Stimulated activated CD4-positive, alpha-beta T cell treated with anti-CD3 and anti-CD28 coated beads, Interleukin-2, amount 100 ng/mL, for 4 hours (primary cell): ENCODE measurements around the gene ATXN7L1.
A peak's percentile ranks its signal among the peaks of the same experiment; 100 is the strongest.

Experiments used
- DNase-seq: peaks from one replicate; pipeline ENCODE4 v3.0.0-alpha.2; 2020; ENCODE audit warnings: low read depth

The ATXN7L1 gene

DNA sequence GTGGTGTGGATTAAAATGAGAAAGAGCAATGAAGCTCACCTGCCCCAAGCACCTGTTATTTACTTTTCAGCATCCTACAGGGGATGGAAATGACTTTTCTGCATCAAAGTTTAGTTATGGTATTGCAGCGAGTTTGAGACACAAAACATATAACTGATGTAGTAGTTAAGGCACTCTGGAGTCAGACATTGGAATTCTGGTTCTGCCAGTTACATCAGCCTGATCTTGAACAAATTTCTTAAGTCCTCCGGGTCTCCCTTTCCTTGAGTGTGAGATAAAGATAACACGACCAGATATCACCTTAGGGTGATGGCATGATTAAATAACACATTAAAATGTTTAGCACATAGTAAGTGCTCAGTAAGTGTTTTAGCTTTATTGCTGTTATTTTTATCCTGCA is 97.4 kb downstream of the ATXN7L1 start:
- DNase-seq: no peak

- DNase-seq: no peak
Observed at GRCh38 chr7:105776986-105777910, 99.2 kb downstream of the ATXN7L1 start.

DNA sequence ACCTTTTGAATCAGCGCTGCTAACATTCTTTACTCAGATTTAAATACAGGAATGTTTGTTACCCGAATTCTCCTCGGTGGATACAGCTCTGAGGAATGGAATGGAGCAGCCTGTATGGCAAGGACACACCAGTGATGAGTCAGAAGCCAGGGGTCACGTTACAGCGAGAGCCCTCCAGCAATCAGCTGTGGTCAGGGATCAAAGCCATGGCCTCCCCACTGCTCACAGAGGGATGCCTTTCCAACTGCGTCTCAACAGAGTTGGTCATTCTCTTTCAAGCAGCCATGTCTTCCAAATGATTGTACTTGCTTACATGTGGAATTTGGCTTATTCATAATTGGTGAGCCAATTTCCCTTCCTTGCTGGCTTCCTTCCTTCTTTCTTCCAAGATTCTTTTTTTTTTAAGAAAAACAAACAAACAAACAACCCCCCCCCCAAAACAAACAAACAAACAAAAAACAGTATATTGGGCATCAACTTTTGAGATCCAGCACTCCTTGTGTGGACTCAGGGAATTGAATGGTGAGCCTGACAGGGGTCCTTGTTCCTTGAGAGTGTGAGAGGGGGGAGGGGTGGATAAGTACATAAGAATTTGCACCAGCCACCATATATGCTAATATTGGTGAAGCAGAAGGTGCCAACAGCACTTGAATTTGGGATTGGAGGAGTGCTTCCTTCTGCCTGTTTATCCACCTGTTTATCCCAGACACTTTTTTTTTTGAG is 100.2 kb downstream of the ATXN7L1 start:
- no peak for DNase-seq

DNA sequence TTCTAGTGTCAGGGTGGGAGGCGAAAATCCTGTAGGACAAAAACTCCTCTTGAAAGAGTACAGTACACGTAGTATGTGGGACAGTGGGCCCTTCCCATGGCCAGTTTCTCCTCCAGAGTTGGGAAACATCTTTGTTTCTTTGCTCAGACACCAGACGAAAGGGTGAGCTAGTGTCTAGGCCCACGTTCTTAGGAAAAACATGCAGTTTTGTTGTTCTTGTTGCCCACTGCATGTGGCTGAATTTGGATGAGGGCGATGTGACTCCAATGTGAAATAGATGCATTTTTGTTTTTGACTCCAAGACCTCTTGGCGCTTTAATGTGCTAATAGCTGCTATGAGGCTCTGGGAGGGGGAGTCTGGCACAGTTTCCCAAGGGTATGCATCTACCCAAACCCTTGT is 100.8 kb downstream of the ATXN7L1 start:
- no peak for DNase-seq

DNA sequence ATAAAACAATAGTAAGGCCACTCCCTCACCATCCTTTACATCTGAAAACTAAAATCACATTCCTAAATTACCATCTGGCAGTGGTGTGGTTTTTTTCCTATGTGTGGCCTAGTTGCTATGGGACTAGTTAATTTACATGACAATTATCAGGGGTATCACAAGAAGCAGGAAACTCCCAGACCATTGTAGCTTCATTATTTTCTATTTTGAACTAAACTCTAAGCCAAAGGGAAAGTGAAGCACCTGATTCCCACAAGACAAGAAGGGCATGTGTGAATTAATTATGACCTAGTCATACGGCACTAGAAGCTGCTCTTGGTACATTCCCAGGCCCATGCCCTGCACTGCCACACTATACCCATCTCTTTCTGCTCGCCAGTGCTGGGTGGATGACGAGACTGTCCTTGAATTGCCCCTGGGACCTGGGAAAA is 103.4 kb downstream of the ATXN7L1 start:
- no peak for DNase-seq

DNA sequence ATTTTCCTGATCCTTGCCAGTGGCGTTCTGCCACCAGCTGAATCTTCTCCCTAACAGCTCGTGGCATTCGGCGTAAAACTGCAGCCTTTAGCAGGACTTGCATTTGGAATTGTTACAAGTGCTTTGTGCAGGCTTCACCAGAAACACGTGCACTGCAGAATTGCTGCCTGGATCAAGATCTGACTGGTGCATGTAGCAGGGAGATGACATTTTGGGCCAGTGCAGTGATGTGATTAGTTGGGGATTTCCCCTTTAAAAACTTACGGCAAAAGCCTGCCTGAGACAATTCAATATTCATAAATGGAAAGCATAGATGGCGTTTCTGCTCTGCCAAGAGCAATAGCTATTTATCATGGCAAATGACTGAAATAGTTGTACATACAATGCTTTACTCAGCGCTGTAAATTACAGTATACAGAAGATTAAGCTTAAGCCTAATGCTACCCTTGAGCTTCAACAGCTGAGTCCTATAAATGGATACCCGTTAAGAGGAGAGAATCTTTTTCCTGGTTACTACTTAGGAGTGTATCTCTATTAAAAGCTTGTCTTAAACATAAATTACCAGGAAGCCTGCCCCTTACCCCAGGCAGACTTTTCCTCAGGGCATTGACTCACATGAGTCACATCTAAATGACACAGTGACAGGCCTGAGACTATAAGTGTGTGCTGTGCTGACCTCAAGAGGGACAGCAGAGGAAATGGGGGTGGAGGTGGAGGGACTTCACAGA is 106.3 kb downstream of the ATXN7L1 start:
- no peak for DNase-seq

- DNase-seq: no peak
Observed at GRCh38 chr7:105768898-105769507, 107.4 kb downstream of the ATXN7L1 start.

- DNase-seq: no peak
Observed at GRCh38 chr7:105768117-105768516, 108.3 kb downstream of the ATXN7L1 start.

GRCh38 chr7:105766421-105767073 is 109.9 kb downstream of the ATXN7L1 start:
- DNase-seq: no peak

DNA sequence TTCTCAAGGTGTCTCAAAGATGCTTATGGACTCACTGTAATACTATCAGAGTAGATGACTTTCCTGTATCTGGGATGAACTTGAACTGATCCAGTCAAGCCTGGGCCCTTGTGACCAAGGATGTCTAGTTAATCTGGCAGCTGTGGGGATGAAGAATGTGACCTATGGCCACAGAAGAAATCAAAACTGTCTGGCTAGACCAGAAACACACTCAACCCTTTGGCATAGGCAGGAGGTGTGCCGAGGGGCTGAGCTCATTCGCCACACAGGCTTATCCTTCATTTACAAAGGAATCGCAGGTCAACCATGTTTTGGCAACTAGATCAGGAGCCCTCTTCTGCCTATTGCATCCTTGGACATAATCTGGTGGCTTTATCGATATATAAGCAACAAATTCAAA is 110.6 kb downstream of the ATXN7L1 start:
- DNase-seq: no peak

DNA sequence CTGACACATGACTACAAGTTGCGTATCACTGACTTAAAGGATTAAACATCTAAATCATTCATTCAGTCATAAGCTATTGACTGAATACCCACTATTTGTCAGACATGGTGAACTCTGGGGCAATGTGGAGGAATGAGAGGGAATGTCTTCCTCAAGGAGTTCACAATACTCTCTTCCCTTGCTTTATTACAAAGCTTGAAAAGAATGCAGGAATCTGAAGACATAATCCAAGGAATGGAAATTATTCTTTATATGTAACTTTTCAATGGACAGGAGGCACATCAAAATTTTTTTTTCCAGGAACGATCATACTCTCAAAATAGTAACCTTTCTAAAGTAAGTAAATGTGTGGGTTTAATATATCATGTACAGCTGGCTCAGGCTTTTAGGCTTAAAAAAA is 111.9 kb downstream of the ATXN7L1 start:
- DNase-seq: no peak

DNA sequence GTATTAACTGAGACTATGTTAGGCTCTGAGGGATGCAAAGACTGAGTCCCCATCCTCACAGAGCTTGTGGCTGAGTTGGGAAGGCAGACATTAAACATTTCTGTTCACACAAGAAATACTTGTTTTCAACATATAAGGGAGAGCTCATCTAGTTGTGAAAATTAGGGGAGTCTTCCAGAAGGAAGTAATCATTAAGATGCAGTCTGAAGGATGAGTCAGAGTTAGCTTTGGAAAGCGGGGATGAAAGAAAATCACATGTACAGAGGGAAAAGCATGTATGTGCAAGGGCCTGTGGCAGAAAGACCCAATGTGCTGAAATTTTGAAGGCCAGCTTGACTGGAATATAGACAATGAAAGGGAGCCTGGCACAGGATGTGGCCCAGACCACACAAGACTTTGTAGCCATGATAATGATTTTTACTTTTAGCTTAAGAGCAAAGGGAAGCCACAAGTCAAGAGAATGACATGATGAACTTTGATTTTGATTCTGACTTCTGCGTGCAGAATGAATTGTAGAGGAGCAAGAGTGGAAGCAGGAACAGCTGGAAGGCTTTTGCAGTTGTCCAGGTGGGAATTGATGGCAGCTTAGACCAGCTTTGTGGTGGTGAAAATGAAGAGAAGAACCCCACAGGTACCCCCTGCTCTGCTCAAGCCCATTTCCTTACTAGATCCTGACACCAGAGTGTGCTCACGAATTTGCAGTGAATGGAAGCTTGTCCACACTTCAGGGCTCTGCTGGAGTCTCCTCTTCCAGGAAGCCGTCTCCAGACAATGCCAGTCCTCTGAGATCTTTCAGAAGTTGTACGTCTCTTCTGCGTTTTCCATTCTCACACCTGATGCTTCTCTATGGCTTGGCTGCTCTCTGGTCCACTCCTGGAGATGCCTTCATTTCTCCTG is 115.6 kb downstream of the ATXN7L1 start:
- DNase-seq: no peak

DNA sequence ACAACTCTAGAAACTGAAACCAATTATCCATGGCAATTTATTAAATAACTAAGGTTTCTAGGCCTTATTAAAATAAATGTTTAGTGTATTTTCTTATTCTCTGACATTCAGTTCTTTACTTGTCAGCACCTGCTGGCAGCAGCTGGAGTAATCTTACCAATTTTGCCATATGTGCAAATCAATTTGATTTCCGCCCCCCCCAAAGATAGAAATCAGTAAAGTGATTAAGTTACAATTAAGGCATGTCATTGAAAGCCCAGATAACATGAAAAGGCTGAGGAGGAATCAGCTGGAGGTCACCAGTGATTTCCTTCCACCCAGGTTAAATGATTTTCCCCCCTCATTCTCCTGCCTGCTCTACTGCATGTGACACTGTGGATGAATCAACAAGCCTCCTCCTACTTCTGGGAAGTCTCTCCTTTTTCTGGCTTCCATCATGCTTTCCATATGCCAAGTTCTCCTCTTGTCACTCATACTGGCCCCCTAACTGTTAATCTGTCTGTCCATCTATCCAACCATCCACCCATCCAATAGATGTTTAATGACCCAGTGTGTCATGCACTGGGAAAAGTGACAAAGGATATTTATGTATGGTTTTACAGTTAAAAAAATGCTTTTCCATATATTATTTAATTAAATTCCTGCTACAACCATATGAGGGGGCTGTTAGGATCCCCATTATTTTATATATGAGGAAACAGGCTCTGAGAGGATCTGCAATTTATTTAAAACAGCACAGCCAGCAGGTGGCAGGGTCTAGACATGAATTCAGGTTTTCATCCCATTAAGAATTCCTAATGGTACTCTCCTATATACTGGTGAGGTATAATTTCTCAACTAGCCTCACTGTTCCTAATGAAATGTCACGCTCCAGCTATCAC is 116.5 kb downstream of the ATXN7L1 start:
- DNase-seq: peak; percentile 7

DNA sequence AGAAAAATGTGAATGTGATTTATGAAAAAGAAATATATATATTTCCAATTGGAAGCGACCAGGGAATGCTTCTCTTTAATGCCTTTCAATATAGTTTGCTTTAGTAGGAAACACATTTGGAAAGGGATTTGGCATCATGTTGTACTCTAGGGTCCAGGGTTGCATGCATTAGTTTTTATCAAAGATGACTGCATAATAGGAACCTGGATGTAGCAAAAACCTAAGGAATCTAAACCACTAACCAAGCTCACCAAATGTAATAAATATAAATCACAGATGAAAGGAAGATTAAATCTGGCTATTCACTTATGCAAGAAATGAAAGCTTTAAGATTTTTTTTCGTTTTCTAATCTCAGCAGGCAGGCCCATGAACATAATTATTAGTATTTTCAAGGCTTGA is 120.0 kb downstream of the ATXN7L1 start:
- no peak for DNase-seq

DNA sequence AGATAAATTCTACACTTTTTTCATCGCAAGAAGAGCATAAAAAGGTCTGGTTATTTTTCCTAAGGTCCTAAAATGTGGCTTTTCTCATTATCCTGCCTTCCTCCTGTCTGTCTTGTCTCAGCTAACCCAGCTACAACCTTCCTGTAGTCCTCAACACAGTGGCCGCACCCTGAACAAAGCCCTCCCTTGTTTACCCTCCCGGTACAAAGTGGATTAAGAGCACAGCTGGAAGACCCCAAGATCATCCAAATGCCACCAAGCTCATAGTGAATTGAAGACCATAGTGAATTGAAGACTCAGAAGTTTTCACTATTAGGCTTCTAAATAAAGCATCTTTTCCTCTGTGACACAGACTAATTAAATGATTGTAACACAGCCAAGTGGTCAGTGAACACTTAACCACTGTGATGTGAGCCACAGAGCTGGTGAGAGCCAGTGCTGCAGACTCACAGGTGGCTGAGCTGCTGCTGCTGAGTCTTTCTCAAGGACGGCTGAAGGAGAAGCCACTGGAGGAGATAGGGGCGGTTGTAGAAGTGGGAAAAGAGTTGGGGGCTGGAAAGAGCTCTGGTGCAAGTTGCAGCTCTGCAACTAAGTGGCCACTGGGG is 123.6 kb downstream of the ATXN7L1 start:
- DNase-seq: no peak

DNA sequence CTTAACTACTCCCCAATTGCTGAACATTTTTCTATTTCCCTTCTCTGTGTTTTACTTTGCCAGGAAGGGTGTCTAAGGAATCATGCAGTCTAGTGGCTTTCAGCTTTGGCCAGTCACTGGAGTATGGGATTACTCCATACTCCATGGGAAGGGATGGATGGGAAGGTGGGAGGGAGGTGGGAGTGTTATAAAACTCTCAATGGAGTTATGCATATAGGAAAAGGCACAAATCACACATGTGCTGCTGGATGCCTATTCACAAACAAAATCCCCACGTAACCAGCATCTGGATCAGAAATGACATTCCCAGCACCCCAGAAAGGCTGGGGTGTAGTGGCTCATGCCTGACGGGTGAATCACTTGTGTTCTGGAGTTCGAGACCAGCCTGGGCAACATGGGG is 125.3 kb downstream of the ATXN7L1 start:
- DNase-seq: no peak

DNA sequence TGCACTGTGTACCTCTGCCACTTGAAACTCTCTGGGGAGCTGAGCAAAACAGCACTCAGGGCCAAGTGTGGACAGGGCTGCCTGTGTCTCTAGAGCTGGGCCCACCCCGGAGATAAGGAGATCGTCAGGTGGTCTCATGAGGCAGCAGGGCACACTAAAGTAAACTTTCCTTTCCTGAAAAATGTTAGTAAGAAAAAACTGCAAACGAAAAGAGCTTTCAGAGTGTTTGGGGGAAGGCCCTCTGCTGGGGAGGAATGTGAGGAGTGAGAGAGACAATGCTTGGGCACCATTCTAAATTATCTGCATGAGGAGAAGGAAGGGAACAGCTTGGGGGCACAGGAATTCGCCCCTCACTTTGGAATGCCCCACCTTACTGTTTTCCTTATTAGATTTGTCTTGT is 127.7 kb downstream of the ATXN7L1 start:
- DNase-seq: no peak

- DNase-seq: no peak
Observed at GRCh38 chr7:105745681-105746330, 130.6 kb downstream of the ATXN7L1 start.

- DNase-seq: no peak
Observed at GRCh38 chr7:105744258-105744657, 132.1 kb downstream of the ATXN7L1 start.
